Nephron (organoid): ENCODE data around the gene PTPRN2.

ENCODE experiments used
- H3K27ac Mint-ChIP-seq, 3 experiments: 2 replicates each; pipeline ENCODE4 v1.8.0; 2020; ENCODE audit warnings: mixed read lengths in 3 of 3, mild to moderate bottlenecking in 2 of 3, moderate library complexity in 1 of 3
- H3K27me3 Mint-ChIP-seq: 2 replicates; pipeline ENCODE4 v1.8.0; 2021; ENCODE audit warnings: low read depth, mild to moderate bottlenecking, moderate library complexity, mixed read lengths
- H3K36me3 Mint-ChIP-seq: 2 replicates; pipeline ENCODE4 v1.8.0; 2020; ENCODE audit warnings: low read depth, mixed read lengths
- H3K4me1 Mint-ChIP-seq: 2 replicates; pipeline ENCODE4 v1.8.0; 2020; ENCODE audit warnings: mixed read lengths
- H3K4me3 Mint-ChIP-seq, 3 experiments: 2 replicates each; pipeline ENCODE4 v1.8.0; 2020; ENCODE audit warnings: mild to moderate bottlenecking in 3 of 3, mixed read lengths in 3 of 3, moderate library complexity in 2 of 3
- H3K9me3 Mint-ChIP-seq: 2 replicates; pipeline ENCODE4 v1.8.0; 2020; ENCODE audit warnings: mixed read lengths
- CTCF ChIP-seq, 3 experiments: fragments of 200-600 bp; sonication (generic); IDR thresholded peaks; one replicate each; pipeline ENCODE4 v1.5.0; 2021; ENCODE audit warnings: antibody characterized with exemption in 3 of 3; ENCODE audit not compliant: unreplicated experiment in 3 of 3

Gene PTPRN2

GRCh38 chr7:158573310-158573709 is 14.3 kb downstream of the PTPRN2 start:
- no peak for TF ChIP-seq CTCF (IDR thresholded peaks at IDR 0.05; ENCODE audit: unreplicated experiment in 3 of 3)
- Mint-ChIP-seq H3K27ac (no peak overlapping the region), H3K9me3 (no peaks in the 10 kb centered on the region), H3K4me3 (no peak overlapping the region), H3K4me1 (no peaks in the 10 kb centered on the region), H3K27me3 (peaks cover 35% of the 10 kb centered on the region), H3K36me3 (no peaks in the 10 kb centered on the region)

GRCh38 chr7:158572000-158572828 is 15.4 kb downstream of the PTPRN2 start:
- no peak for TF ChIP-seq CTCF (IDR thresholded peaks at IDR 0.05; ENCODE audit: unreplicated experiment in 3 of 3)
- no peak overlapping the region for H3K4me3 Mint-ChIP-seq
- H3K4me1 Mint-ChIP-seq, result no peaks in the 10 kb centered on the region
- no peak overlapping the region for H3K27ac Mint-ChIP-seq
- no peaks in the 10 kb centered on the region for H3K36me3 Mint-ChIP-seq
- no peaks in the 10 kb centered on the region for H3K9me3 Mint-ChIP-seq
- H3K27me3 Mint-ChIP-seq, result peaks cover 35% of the 10 kb centered on the region

GRCh38 chr7:158570449-158571170 is 17.0 kb downstream of the PTPRN2 start:
- TF ChIP-seq CTCF (IDR thresholded peaks at IDR 0.05; ENCODE audit: unreplicated experiment in 3 of 3), result no peak
- no peaks in the 10 kb centered on the region for H3K9me3 Mint-ChIP-seq
- no peaks in the 10 kb centered on the region for H3K4me1 Mint-ChIP-seq
- H3K36me3 Mint-ChIP-seq, result no peaks in the 10 kb centered on the region
- no peak overlapping the region for H3K27ac Mint-ChIP-seq
- H3K4me3 Mint-ChIP-seq, result no peak overlapping the region
- H3K27me3 Mint-ChIP-seq, result peaks cover 35% of the 10 kb centered on the region

GRCh38 chr7:158569858-158570323 is 17.7 kb downstream of the PTPRN2 start:
- H3K4me3 Mint-ChIP-seq, result no peak overlapping the region
- peaks cover 42% of the 10 kb centered on the region for H3K27me3 Mint-ChIP-seq
- no peak for TF ChIP-seq CTCF (IDR thresholded peaks at IDR 0.05; ENCODE audit: unreplicated experiment in 3 of 3)
- H3K9me3 Mint-ChIP-seq, result no peaks in the 10 kb centered on the region
- no peak overlapping the region for H3K27ac Mint-ChIP-seq
- H3K36me3 Mint-ChIP-seq, result no peaks in the 10 kb centered on the region
- no peaks in the 10 kb centered on the region for H3K4me1 Mint-ChIP-seq

- no peaks in the 10 kb centered on the region for H3K36me3 Mint-ChIP-seq
- H3K4me3 Mint-ChIP-seq, result no peak overlapping the region
- no peaks in the 10 kb centered on the region for H3K4me1 Mint-ChIP-seq
- peaks cover 44% of the 10 kb centered on the region for H3K27me3 Mint-ChIP-seq
- no peak for TF ChIP-seq CTCF (IDR thresholded peaks at IDR 0.05; ENCODE audit: unreplicated experiment in 3 of 3)
- H3K27ac Mint-ChIP-seq, result no peak overlapping the region
- no peaks in the 10 kb centered on the region for H3K9me3 Mint-ChIP-seq
Measured at GRCh38 chr7:158568974-158569857, 18.4 kb downstream of the PTPRN2 start.
